GM10266 (cell line): Measurements from ENCODE around the gene TIGD4.
"Not testable (repeated sequence)": the region's sequence is repeated elsewhere in the genome, so short reads cannot be mapped to it uniquely, and the experiment has no call there.

Experiments used
- DNase-seq: peaks from one replicate; pipeline ENCODE4 v3.0.0; 2012; ENCODE audit errors: extremely low spot score
- TF ChIP-seq, protein P1 (sequence below): IDR thresholded peaks from 2 replicates; pipeline ENCODE4 v1.5.1; 2012; ENCODE audit warnings: mild to moderate bottlenecking, low read depth; ENCODE audit not compliant: control insufficient read depth, insufficient read depth; ENCODE audit errors: missing control alignments

Gene TIGD4

GRCh38 chr4:152771741-152772533 lies 7.6 kb downstream of the TIGD4 start:
- peak; percentile 30 for DNase-seq
- TF ChIP-seq, protein P1, sequence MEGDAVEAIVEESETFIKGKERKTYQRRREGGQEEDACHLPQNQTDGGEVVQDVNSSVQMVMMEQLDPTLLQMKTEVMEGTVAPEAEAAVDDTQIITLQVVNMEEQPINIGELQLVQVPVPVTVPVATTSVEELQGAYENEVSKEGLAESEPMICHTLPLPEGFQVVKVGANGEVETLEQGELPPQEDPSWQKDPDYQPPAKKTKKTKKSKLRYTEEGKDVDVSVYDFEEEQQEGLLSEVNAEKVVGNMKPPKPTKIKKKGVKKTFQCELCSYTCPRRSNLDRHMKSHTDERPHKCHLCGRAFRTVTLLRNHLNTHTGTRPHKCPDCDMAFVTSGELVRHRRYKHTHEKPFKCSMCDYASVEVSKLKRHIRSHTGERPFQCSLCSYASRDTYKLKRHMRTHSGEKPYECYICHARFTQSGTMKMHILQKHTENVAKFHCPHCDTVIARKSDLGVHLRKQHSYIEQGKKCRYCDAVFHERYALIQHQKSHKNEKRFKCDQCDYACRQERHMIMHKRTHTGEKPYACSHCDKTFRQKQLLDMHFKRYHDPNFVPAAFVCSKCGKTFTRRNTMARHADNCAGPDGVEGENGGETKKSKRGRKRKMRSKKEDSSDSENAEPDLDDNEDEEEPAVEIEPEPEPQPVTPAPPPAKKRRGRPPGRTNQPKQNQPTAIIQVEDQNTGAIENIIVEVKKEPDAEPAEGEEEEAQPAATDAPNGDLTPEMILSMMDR = no peak

DNA sequence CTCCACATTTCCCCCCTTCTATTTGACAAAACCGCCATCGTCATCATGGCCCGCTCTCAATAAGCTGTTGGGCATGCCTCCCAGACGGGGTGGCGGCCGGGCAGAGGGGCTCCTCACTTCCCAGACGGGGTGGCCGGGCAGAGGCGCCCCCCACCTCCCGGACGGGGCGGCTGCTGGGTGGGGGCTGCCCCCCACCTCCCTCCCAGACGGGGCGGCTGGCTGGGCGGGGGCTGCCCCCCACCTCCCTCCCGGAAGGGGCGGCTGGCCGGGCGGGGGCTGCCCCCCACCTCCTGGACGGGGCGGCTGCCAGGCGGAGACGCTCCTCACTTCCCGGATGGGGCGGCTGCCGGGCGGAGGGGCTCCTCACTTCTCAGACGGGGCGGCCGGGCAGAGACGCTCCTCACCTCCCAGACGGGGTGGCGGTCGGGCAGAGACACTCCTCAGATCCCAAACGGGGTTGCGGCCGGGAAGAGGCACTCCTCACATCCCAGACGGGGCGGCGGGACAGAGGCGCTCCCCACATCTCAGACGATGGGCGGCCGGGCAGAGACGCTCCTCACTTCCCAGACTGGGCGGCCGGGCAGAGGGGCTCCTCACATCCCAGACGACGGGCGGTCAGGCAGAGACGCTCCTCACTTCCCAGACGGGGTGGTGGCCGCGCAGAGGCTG lies 14.3 kb downstream of the TIGD4 start:
- DNase-seq = not testable (repeated sequence)

- no peak for DNase-seq
- TF ChIP-seq, protein P1 = no peak
Measured at GRCh38 chr4:152763796-152764195, 15.7 kb downstream of the TIGD4 start.

DNA sequence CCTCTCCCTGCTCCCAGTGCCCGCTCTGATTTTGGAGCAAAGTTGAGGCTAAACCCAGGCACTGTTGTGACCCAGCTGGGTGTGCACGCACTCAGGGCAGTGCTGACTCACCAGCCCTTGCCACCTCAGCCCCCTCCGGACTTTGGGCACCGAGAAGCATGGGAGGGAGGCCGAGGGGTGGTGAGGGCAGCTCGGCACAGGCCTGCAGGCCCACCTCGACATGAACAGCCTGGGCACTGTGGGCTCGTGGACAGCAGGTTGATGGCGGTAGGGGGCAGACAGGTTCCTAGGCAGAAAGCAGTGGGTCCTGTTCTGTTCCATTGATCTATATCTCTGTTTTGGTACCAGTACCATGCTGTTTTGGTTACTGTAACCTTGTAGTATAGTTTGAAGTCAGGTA lies 30.9 kb downstream of the TIGD4 start:
- TF ChIP-seq, protein P1 = no peak
- DNase-seq = no peak

GRCh38 chr4:152747444-152747843 lies 32.1 kb downstream of the TIGD4 start:
- DNase-seq = no peak
- TF ChIP-seq, protein P1 = no peak

DNA sequence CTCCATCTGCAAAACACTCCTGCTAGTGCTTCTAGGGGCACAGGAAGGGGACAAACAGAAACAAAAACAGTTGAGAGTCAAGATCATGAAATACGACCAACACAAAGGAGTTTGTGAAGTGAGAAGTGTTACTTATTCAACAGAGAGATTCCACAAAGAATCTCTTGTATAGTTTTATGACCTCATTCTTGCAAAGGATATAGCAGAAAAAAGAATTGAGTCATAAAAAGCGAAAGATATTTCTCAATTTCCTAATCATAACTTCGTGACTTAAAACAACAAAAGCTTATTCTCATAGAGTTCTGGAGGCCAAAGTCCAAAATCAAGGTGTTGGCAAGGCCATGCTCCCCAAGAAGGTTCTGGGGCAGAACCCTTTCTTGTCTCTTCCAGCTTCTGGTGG lies 40.7 kb downstream of the TIGD4 start:
- DNase-seq = no peak
- TF ChIP-seq, protein P1 = no peak

GRCh38 chr4:152735906-152736305 lies 43.6 kb downstream of the TIGD4 start:
- TF ChIP-seq, protein P1 = no peak
- DNase-seq = no peak
